HepG2 (cell line): ENCODE measurements around the gene CHID1. TPM values are rescaled to one million over a fixed set of nuclear protein-coding genes. Genes with fewer than 3 reads are reported as not detected.

Experiments used
- ATAC-seq: fragments of 200-7000 bp; cut with Tn5 transposase; 3 replicates; pipeline ENCODE4 v1.9.1; 2020; ENCODE audit warnings: mild to moderate bottlenecking, moderate library complexity
- BruUV-seq: library from RNA; stranded (reverse); fragments of 400-500 nt; replicated peaks from 2 replicates; lab custom pipeline; 2021; lab: Mats Ljungman, UMichigan
- CTCF ChIA-PET: fragments of 300-600 bp; formaldehyde crosslinking; extraction: SDS; loops from one replicate; lab custom pipeline; 2021; ENCODE audit warnings: low total read pairs, inconsistent platforms, low intra/inter-chr PET ratio; lab: Yijun Ruan, JAX
- POLR2A ChIA-PET: fragments of 350-600 bp; sonication (Branson Sonifier 250); formaldehyde crosslinking; loops from one replicate; lab custom pipeline; 2020; ENCODE audit warnings: antibody characterized with exemption, inconsistent platforms; lab: Yijun Ruan, JAX
- DNase-seq: peaks from one replicate; pipeline ENCODE4 v3.0.0-alpha.2; 2015; ENCODE audit warnings: low spot score
- FAIRE-seq: peaks from 3 replicates; lab custom pipeline; 2011; peaks lifted over from hg19 to GRCh38; lab: Jason Lieb, UNC
- H2AFZ ChIP-seq: one replicate; pipeline ENCODE4 v1.6.1; 2011; ENCODE audit warnings: low read length, inconsistent platforms
- H3K27ac ChIP-seq: fragments of 300-600 bp; 3 replicates; pipeline ENCODE4 v1.8.0; 2011; ENCODE audit warnings: mixed run types, mild to moderate bottlenecking, mixed read lengths, low read length, inconsistent platforms; ENCODE audit not compliant: insufficient read depth; ENCODE audit errors: extremely low read length
- H3K27me3 ChIP-seq, 2 experiments: fragments of 200-600 bp in 1 of 2; 2 replicates in 1 of 2; 3 replicates in 1 of 2; pipeline versions ENCODE4 v1.6.0 to v1.8.0; 2011; ENCODE audit warnings: low read length in 2 of 2, mild to moderate bottlenecking in 2 of 2, moderate library complexity in 2 of 2, inconsistent platforms in 1 of 2; ENCODE audit not compliant: insufficient read depth in 2 of 2, control insufficient read depth in 1 of 2
- H3K36me3 ChIP-seq, 2 experiments: fragments of 200-600 bp in 1 of 2; replicated peaks in 1 of 2; 2 replicates in 1 of 2; 3 replicates in 1 of 2; pipeline versions ENCODE4 v1.5.1 to v1.8.0; 2011; ENCODE audit warnings: low read length in 2 of 2, inconsistent platforms in 1 of 2; ENCODE audit not compliant: insufficient read depth in 2 of 2, control insufficient read depth in 1 of 2
- H3K4me1 ChIP-seq: 2 replicates; pipeline ENCODE4 v1.5.1; 2012; ENCODE audit warnings: low read length, inconsistent platforms; ENCODE audit not compliant: insufficient read depth
- H3K4me2 ChIP-seq: 2 replicates; pipeline ENCODE4 v1.6.0; 2011; ENCODE audit warnings: low read depth, low read length, inconsistent platforms
- H3K4me3 ChIP-seq, 3 experiments: fragments of 200-600 bp in 1 of 3; sonication (generic), shearing (Covaris generic) in 1 of 3; replicated peaks in 1 of 3; 2 replicates each; pipeline ENCODE4 v1.5.1; 2011 to 2016; ENCODE audit warnings: low read length in 3 of 3, inconsistent platforms in 2 of 3, low read depth in 2 of 3, mild to moderate bottlenecking in 2 of 3, control low read depth in 1 of 3, mixed read lengths in 1 of 3; ENCODE audit not compliant: insufficient read depth in 1 of 3
- H3K79me2 ChIP-seq: one replicate; pipeline ENCODE4 v1.6.1; 2011; ENCODE audit warnings: low read length, inconsistent platforms; ENCODE audit not compliant: insufficient read depth
- H3K9ac ChIP-seq: 2 replicates; pipeline ENCODE4 v1.6.0; 2011; ENCODE audit warnings: mild to moderate bottlenecking, low read depth, low read length, inconsistent platforms; ENCODE audit not compliant: insufficient read depth
- H3K9me3 ChIP-seq: 2 replicates; pipeline ENCODE4 v1.5.1; 2012; ENCODE audit warnings: mild to moderate bottlenecking, low read length
- H4K20me1 ChIP-seq: 2 replicates; pipeline ENCODE4 v1.6.0; 2011; ENCODE audit warnings: inconsistent platforms, mild to moderate bottlenecking, low read length, moderate library complexity; ENCODE audit not compliant: insufficient read depth
- CEBPG ChIP-seq: IDR thresholded peaks from 2 replicates; pipeline ENCODE4 v1.6.1; 2016
- CREB1 ChIP-seq, 2 experiments: fragments of 450-650 bp in 1 of 2; IDR thresholded peaks; 2 replicates each; pipeline ENCODE4 v1.6.1; 2016 to 2017; ENCODE audit warnings: control low read depth in 1 of 2, mild to moderate bottlenecking in 1 of 2, missing compliant biosample characterization in 1 of 2, missing genetic modification characterization in 1 of 2
- DNMT3B ChIP-seq: conservative IDR thresholded peaks from 2 replicates; pipeline ENCODE4 v1.6.1; 2016; ENCODE audit warnings: missing biosample characterization, control low read depth
- FOXP1 ChIP-seq, 2 experiments: fragments of 450-650 bp in 1 of 2; IDR thresholded peaks; 2 replicates each; pipeline ENCODE4 v1.6.1; 2017 to 2018; ENCODE audit warnings: antibody characterized with exemption in 1 of 2
- GABPB1 ChIP-seq: IDR thresholded peaks from 2 replicates; pipeline ENCODE4 v1.6.1; 2016; ENCODE audit warnings: mild to moderate bottlenecking, missing genetic modification reagents, moderate library complexity, missing compliant biosample characterization
- GTF2F1 ChIP-seq: fragments of 150-350 bp; IDR thresholded peaks from 2 replicates; pipeline ENCODE4 v1.6.1; 2014; ENCODE audit warnings: low read length
- KAT2B ChIP-seq: fragments of 150-350 bp; IDR thresholded peaks from 2 replicates; pipeline ENCODE4 v1.6.1; 2014; ENCODE audit warnings: low read depth, low read length, borderline replicate concordance
- KLF13 ChIP-seq: sonication (generic); formaldehyde crosslinking; IDR thresholded peaks from 2 replicates; pipeline ENCODE4 v1.4.0; 2020; ENCODE audit warnings: mild to moderate bottlenecking, missing genetic modification reagents
- NR1H2 ChIP-seq: sonication (generic); formaldehyde crosslinking; IDR thresholded peaks from 2 replicates; pipeline ENCODE4 v1.8.1; 2022; ENCODE audit warnings: low read depth, missing genetic modification reagents, borderline replicate concordance
- REXO4 ChIP-seq: sonication (generic); formaldehyde crosslinking; IDR thresholded peaks from 2 replicates; pipeline ENCODE4 v1.8.0; 2022; ENCODE audit warnings: missing genetic modification reagents, mild to moderate bottlenecking, borderline replicate concordance
- RFX5 ChIP-seq: IDR thresholded peaks from 2 replicates; pipeline ENCODE4 v1.6.1; 2011; ENCODE audit warnings: low read depth, low read length, improper control_type of control experiment
- ZBTB42 ChIP-seq: sonication (generic); formaldehyde crosslinking; IDR thresholded peaks from 2 replicates; pipeline ENCODE4 v1.5.0; 2020; ENCODE audit warnings: mild to moderate bottlenecking, missing genetic modification reagents
- ZC3H13 ChIP-seq: sonication (generic); formaldehyde crosslinking; IDR thresholded peaks from 2 replicates; pipeline ENCODE4 v1.8.1; 2023; ENCODE audit warnings: mild to moderate bottlenecking, missing genetic modification reagents, moderate library complexity
- ZNF121 ChIP-seq: sonication (generic); formaldehyde crosslinking; IDR thresholded peaks from 2 replicates; pipeline ENCODE4 v1.5.0; 2020; ENCODE audit warnings: mild to moderate bottlenecking, missing genetic modification reagents
- ZNF20 ChIP-seq: sonication (generic); formaldehyde crosslinking; IDR thresholded peaks from 2 replicates; pipeline ENCODE4 v1.4.0; 2020; ENCODE audit warnings: mild to moderate bottlenecking, moderate library complexity, missing genetic modification reagents
- ZNF263 ChIP-seq: sonication (generic); formaldehyde crosslinking; IDR thresholded peaks from 2 replicates; pipeline ENCODE4 v1.4.0; 2020; ENCODE audit warnings: missing genetic modification reagents
- ZNF367 ChIP-seq: sonication (generic); formaldehyde crosslinking; IDR thresholded peaks from 2 replicates; pipeline ENCODE4 v1.4.0; 2020; ENCODE audit warnings: missing genetic modification reagents, borderline replicate concordance
- ZNF460 ChIP-seq: sonication (generic); formaldehyde crosslinking; IDR thresholded peaks from 2 replicates; pipeline ENCODE4 v1.5.1; 2020; ENCODE audit warnings: missing genetic modification reagents, mild to moderate bottlenecking, borderline replicate concordance
- ZNF496 ChIP-seq: sonication (generic); formaldehyde crosslinking; IDR thresholded peaks from 2 replicates; pipeline ENCODE4 v1.8.1; 2023; ENCODE audit warnings: mild to moderate bottlenecking, moderate library complexity, missing genetic modification reagents; ENCODE audit not compliant: insufficient replicate concordance
- ZNF569 ChIP-seq: sonication (generic); formaldehyde crosslinking; IDR thresholded peaks from 2 replicates; pipeline ENCODE4 v1.5.0; 2020; ENCODE audit warnings: mild to moderate bottlenecking, missing genetic modification reagents, moderate library complexity, borderline replicate concordance
- WGBS: methylation state at CpG from one replicate; pipeline ENCODE4 v1.1.6; 2017; ENCODE audit warnings: low lambda C conversion rate; 5-methylcytosine and 5-hydroxymethylcytosine counted together
- in situ Hi-C: cut with HindIII; loops from 2 replicates; pipeline ENCODE4 v1.10.0; 2017; ENCODE audit warnings: low pct_unique_long_range_greater_than_20kb; ENCODE audit not compliant: extremely low pct_ligation_motif_present
- intact Hi-C: fragments of 100-400 bp; cut with micrococcal nuclease; formaldehyde crosslinking; loops from one replicate; pipeline ENCODE4 v1.10.0; 2022; ENCODE audit not compliant: unreplicated experiment
- polyA plus RNA-seq, 8 experiments: library from polyadenylated mRNA; depleted of rRNA in 3 of 8; stranded (reverse) in 7 of 8; unstranded in 1 of 8; fragments of >200 nt; fragmentation: Illumina TruSeq in 4 of 8; extraction: Trizol in 4 of 8; gene quantifications; 2 replicates each; pipeline versions ENCODE4 v1.2.1 to v1.2.3, GENCODE V29; 2011 to 2016; ENCODE audit warnings: low read depth in 4 of 8, missing spikeins in 1 of 8, mixed read lengths in 1 of 8; ENCODE audit not compliant: insufficient read depth in 1 of 8
- total RNA-seq, 5 experiments: library from RNA; depleted of rRNA; stranded (reverse); fragments of >200 nt; fragmentation: Illumina TruSeq; extraction: Trizol; gene quantifications; 2 replicates each; pipeline ENCODE4 v1.2.3, GENCODE V29; 2016; ENCODE audit warnings: low read depth in 1 of 5
- TF ChIP-seq, protein P1 (sequence below): sonication (generic); formaldehyde crosslinking; IDR thresholded peaks from 2 replicates; pipeline ENCODE4; 2020; ENCODE audit warnings: missing genetic modification reagents, mild to moderate bottlenecking, borderline replicate concordance

Gene CHID1
- total and polyA plus RNA-seq, 2 of the 13 experiments (the other 11 are each of a cell fraction or from before 2014, with no cell fraction given): 65.1 to 93.6 TPM

DNA sequence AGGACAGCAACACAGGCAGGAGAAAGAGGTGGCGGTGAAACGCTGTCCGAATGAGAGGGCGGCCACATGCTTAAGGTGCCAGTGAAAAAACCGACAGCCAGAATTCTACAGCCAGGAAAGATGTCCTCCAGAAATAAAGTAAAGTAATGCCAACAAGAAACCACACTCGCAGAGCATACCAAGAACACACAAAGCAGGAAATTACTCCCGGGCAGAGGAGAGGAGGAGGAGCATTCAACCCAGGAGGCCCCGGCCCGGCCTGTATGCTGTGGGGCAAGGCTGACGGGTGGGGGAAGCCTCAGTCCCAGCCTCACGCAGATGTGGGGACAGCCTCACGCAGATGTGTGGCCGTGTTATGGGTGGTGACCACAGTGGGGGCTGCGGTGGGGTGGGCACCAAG is 28.0 kb downstream of the CHID1 start (continued):
- no peak for TF ChIP-seq FOXP1 (IDR thresholded peaks at IDR 0.05)
- TF ChIP-seq FOXP1 (CRISPR knock-in tag; IDR thresholded peaks at IDR 0.05): no peak
- TF ChIP-seq GTF2F1: no peak
- TF ChIP-seq ZNF367: no peak
- TF ChIP-seq KAT2B: no peak
- no peak for TF ChIP-seq ZBTB42 (CRISPR knock-in tag)

DNA sequence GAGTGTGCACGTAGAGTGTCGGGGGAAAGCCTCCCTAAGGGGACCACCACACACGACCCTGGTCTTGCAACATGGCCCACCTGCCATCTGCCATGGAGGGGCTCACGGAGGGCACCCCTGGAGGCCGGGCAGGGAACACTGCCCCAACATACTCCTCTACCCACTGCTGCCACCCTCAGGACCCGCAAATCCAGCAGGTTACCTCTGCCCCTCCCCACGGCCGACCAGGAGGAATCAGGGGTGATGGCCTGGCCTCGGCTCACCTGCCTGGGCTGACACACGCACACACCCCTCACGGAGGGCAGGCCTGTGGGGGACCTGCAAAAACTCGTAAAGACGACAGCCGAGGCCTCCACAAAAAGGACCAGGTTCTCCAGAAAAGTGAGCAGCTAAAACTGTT is 30.2 kb downstream of the CHID1 start:
- Histone ChIP-seq H3K79me2 (no peaks in the 10 kb centered on the region), H3K27ac (no peak overlapping the region), H3K4me1 (no peaks in the 10 kb centered on the region), H3K4me2 (no peak overlapping the region), H3K36me3 (peaks cover 10 to 16% of the 10 kb centered on the region in 2 experiments; a peak in 4 of 5 replicates), H3K4me3 (no peak overlapping the region), H3K9me3 (no peaks in the 10 kb centered on the region), H4K20me1 (no peaks in the 10 kb centered on the region), H3K9ac (no peak overlapping the region), H3K27me3 (no peaks in the 10 kb centered on the region), H2AFZ (no peak overlapping the region)
- POLR2A ChIA-PET: no interaction called here
- intact Hi-C loops (no loop called here), in situ Hi-C loops (loop anchor here (10.0 kb wide), 1 partner anchor 174 kb away; no protein-coding TSS in a partner anchor)
- ATAC-seq (no peak), FAIRE-seq (no peak), DNase-seq (no peak)
- WGBS: 92% methylated on average over 8 of the region's 14 CpGs
- CTCF ChIA-PET: no interaction called here
- BruUV-seq: no TSS peak
- TF ChIP-seq ZC3H13 (CRISPR knock-in tag) (no peak), RFX5 (no peak), ZNF121 (CRISPR knock-in tag) (no peak), ZNF569 (CRISPR knock-in tag) (no peak), ZNF460 (CRISPR knock-in tag) (no peak), NR1H2 (CRISPR knock-in tag) (no peak), GABPB1 (CRISPR knock-in tag) (no peak), ZNF20 (no peak), ZNF367 (no peak), CEBPG (CRISPR knock-in tag) (no peak), ZNF496 (CRISPR knock-in tag) (no peak), CREB1 (IDR thresholded peaks at IDR 0.05) (no peak), CREB1 (CRISPR knock-in tag; IDR thresholded peaks at IDR 0.05) (no peak), REXO4 (CRISPR knock-in tag) (no peak), DNMT3B (no peak), KLF13 (CRISPR knock-in tag) (no peak), ZNF263 (no peak)
- TF ChIP-seq, protein P1, sequence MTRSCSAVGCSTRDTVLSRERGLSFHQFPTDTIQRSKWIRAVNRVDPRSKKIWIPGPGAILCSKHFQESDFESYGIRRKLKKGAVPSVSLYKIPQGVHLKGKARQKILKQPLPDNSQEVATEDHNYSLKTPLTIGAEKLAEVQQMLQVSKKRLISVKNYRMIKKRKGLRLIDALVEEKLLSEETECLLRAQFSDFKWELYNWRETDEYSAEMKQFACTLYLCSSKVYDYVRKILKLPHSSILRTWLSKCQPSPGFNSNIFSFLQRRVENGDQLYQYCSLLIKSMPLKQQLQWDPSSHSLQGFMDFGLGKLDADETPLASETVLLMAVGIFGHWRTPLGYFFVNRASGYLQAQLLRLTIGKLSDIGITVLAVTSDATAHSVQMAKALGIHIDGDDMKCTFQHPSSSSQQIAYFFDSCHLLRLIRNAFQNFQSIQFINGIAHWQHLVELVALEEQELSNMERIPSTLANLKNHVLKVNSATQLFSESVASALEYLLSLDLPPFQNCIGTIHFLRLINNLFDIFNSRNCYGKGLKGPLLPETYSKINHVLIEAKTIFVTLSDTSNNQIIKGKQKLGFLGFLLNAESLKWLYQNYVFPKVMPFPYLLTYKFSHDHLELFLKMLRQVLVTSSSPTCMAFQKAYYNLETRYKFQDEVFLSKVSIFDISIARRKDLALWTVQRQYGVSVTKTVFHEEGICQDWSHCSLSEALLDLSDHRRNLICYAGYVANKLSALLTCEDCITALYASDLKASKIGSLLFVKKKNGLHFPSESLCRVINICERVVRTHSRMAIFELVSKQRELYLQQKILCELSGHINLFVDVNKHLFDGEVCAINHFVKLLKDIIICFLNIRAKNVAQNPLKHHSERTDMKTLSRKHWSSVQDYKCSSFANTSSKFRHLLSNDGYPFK (CRISPR knock-in tag): no peak
